ENCODE measurements around the gene GLDC.

Gene GLDC

GRCh38 chr9:6616951-6617602 is 28.5 kb downstream of the GLDC start:
- no peak for DNase-seq

GRCh38 chr9:6614489-6614888 is 31.0 kb downstream of the GLDC start:
- no peak for DNase-seq

GRCh38 chr9:6611865-6612264 is 33.7 kb downstream of the GLDC start:
- DNase-seq, result no peak

GRCh38 chr9:6610073-6610472 is 35.5 kb downstream of the GLDC start:
- no peak for DNase-seq

- DNase-seq, result no peak
These were observed 36.0 kb downstream of the GLDC start for GRCh38 chr9:6609497-6610016.

- DNase-seq, result no peak
These were observed 40.3 kb downstream of the GLDC start for GRCh38 chr9:6605202-6605601.

- no peak for DNase-seq
These were observed 45.1 kb downstream of the GLDC start for GRCh38 chr9:6600426-6600825.

- DNase-seq, result no peak
These were observed 45.5 kb downstream of the GLDC start for GRCh38 chr9:6600006-6600405.

GRCh38 chr9:6598249-6598725 is 47.2 kb downstream of the GLDC start:
- DNase-seq, result no peak

GRCh38 chr9:6592791-6593190 is 52.7 kb downstream of the GLDC start:
- no peak for DNase-seq

- no peak for DNase-seq
These were observed 53.3 kb downstream of the GLDC start for GRCh38 chr9:6592231-6592630.

GRCh38 chr9:6590772-6591384 is 54.7 kb downstream of the GLDC start:
- DNase-seq, result no peak

- no peak for DNase-seq
These were observed 55.2 kb downstream of the GLDC start for GRCh38 chr9:6590334-6590733.

- no peak for DNase-seq
These were observed 60.5 kb downstream of the GLDC start for GRCh38 chr9:6584881-6585597.

- no peak for DNase-seq
These were observed 64.3 kb downstream of the GLDC start for GRCh38 chr9:6581253-6581652.

- DNase-seq, result no peak
These were observed 65.9 kb downstream of the GLDC start for GRCh38 chr9:6579613-6580012.

GRCh38 chr9:6576987-6577386 is 68.5 kb downstream of the GLDC start:
- no peak for DNase-seq

GRCh38 chr9:6575324-6576034 is 70.0 kb downstream of the GLDC start:
- DNase-seq, result no peak

- DNase-seq, result no peak
These were observed 78.4 kb downstream of the GLDC start for GRCh38 chr9:6567140-6567591.

- no peak for DNase-seq
These were observed 79.0 kb downstream of the GLDC start for GRCh38 chr9:6566409-6567139.

- no peak for DNase-seq
These were observed 80.2 kb downstream of the GLDC start for GRCh38 chr9:6565312-6565711.

- DNase-seq, result no peak
These were observed 80.7 kb downstream of the GLDC start for GRCh38 chr9:6564868-6565267.

GRCh38 chr9:6564360-6564759 is 81.2 kb downstream of the GLDC start:
- no peak for DNase-seq
